GM19035 (cell line): Measurements from ENCODE around the gene DPP6.
"Not testable (repeated sequence)": the region's sequence is repeated elsewhere in the genome, so short reads cannot be mapped to it uniquely, and the experiment has no call there.

ENCODE experiments used
- ATAC-seq: cut with Tn5 transposase; IDR thresholded peaks from one replicate; pipeline ENCODE4 v1.9.1; 2021; ENCODE audit not compliant: unreplicated experiment

Gene DPP6

DNA sequence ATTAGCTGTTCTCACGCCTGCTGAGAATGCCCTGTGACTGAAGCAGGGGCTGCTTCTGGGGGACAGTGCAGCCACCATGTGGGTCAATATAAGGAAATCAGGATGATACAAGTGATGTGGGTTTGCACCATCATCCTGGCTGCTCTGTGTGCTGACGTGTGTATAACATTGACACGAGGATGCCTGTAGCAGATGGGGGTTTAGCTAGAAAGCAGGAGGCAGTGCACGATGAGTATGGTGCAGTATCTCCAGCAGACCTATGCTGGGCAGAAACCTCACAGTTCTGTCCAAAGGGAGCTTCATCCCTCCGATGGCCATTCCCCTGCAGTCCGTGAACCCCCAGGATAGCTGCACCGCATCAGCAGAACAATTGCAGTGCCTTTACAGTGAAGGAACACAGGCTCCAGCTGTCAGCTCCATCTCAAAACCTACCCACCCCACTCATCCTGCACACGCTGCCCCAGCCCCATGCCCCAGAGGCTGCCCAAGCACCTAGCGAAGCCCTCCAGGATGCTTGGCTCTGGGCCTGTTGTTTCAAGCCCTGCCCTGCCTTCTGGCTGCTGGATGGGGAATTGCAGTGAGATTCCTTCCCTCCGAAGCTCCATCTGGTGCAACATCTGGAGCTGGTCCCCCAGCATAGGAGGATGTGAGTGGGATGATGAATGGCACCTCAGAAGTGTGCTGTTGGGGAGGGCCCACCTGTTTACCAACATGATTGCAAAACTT, 96.8 kb downstream of the DPP6 start:
- not testable (repeated sequence) for ATAC-seq

DNA sequence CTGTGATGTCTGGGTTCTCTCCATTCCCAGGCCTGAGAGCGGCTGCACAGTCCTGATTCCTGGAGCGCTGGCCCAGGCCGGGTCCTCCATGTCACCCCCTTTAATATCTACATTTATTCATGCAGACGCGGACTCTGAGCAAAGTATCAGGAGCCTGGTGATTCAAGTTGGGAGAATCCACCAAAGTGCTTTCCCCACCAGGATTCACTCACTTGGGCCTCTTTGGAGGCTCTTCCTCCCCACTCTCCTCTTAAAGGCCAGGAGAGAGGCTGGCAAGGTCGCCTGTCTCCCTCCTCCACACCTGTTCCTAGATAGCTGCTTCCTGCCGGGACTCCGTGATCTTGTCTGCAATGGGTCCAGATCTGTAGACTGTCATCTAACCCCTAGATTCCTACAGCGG, 98.5 kb downstream of the DPP6 start:
- not testable (repeated sequence) for ATAC-seq

DNA sequence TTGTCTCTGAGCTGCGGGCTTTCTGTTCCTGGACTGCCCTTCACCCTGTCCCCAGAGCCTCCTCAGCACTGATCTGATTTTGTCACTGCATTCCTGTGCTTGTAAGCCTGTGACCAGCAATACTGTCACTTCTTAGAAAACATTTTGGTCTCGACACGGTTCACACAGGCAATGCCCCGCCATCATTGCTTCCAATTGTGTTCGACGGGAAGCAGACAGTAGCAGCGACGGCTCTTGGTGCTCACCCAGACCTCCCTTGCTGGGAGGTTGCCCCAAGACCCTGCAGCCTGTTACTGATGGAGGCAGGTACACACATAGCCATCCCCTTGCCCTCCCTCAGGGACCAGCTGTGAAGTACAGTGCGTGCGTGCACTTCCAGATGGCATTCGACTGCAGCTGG, 99.1 kb downstream of the DPP6 start:
- ATAC-seq, result not testable (repeated sequence)

DNA sequence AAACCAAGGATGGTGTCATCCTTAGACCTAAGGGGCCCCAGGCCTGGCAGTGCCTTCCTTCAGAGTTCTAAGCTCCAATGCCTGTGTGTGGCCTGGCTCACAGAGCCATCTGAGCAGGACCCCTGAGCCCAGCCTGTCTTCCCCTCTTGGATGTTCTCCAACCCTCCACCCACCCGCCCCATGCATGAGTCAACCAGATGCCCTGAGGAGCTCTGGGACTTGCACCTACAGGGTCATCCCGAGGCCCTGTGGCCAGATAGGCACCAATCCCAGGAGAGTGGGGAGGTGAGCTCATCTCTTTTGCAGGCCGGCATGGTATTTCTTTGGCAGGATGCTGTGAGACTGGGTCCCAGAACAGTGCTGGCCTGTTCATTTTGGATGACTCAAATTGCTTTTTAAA, 103.7 kb downstream of the DPP6 start:
- ATAC-seq, result not testable (repeated sequence)

DNA sequence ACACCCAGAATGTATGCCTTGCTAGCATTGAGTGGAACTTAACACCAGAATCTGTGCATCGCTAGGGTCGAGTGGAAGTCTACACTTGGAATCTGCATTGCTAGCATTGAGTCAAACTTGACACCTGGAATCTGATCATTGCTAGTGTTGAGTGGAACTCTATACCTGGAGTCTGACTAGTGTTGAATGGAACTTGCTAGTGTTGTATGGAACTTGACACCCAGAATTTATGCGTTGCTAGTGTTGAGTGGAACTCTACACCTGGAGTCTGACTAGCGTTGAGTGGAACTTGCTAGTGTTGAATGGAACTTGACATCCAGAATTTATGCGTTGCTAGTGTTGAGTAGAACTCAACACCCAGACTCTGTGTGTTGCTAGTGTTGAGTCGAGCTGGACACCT, 110.7 kb downstream of the DPP6 start:
- ATAC-seq, result not testable (repeated sequence)

DNA sequence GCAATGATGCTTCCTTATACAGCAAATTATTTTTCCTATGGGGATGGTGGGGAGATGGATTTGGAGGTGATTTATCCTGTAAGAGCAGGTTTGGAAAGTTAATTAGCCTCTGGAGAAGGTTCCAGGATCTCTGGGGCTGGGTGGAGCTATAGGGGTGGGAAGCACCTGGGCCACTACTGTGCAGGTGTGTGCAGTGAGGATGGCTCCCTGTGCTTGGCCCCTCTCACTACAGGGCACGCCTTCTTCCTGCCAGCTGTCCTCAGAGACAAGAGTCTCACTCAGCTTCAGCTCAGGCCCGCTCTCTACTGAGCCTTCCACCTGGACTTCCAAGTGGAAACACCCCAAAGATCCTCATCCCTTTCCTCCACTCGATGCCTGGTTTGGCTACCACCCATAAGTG, 111.4 kb downstream of the DPP6 start:
- not testable (repeated sequence) for ATAC-seq

DNA sequence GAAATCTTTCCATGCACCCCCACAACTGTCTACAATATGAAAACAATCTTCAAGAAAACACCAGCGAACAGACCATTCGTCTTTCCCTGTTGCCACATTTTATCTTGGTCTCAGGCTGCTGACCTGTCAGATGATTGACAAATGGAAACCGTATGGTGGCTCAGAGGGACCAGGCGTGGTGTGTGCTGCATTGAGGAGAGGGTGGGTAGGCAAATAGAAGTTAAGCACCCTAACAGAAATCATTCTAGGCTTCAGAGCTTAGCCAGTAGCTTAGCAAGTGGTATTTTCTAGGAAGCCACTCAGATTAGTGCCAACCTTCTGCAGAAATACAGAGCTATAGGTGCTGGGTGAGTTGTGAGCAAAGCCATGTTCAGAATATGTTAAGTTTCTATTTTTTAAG, 114.9 kb downstream of the DPP6 start:
- no peak for ATAC-seq

DNA sequence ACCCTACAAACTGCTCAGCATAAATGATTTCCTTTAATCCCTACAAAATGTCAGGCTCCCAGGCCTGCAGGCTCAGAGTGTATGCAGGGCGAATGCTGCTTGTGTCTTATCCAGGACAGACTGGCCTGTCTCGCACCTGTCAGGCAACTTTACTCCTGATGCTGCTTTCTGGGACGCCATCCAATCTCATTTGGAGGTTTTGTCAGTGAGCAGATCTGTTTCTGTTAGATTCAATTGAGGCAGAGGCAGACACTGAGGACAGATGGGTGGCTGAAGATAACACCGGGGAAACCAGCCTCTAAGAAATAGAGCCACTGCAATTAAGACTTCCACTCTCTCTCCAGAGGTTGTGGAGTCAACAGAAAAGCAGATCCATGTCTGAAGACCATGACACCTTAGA, 115.6 kb downstream of the DPP6 start:
- no peak for ATAC-seq

DNA sequence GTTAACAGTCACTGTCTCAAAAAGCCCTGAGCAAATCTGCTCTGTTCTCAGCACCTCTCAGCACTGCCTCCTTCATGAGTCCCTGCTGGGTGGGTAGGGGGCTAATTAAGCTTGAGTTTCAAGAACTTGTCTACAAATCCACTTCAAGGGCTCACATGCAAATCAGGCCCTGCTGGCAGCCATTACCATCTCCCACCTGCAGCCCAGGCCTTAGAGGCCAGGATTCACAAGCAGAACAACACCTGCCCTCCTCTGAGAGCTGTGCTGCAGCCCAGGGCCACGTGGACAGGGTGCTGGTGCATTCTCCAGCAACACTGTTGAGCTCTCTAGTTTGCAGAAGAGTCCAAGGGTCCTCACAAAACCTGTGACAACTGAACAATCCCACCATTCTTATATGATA, 119.2 kb downstream of the DPP6 start:
- ATAC-seq, result no peak

DNA sequence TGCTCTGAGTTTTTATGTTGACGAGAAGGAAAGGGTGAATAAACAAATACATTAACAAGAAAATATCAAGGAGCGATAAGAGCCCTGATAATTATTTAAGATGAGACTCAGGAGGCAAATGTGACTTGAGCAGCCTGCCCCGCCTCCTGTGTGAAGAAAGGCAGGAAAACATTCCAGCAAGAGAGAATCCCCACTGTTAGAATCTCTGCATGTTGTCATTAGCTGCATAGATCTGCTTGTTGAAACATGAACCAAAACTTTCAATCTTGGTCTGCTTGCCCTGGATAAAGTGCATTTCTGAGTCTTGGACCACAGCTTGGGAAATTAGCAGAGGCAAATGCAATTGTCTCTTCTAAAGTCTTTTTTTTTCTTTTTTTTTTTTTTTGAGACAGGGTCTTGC, 120.0 kb downstream of the DPP6 start:
- no peak for ATAC-seq

DNA sequence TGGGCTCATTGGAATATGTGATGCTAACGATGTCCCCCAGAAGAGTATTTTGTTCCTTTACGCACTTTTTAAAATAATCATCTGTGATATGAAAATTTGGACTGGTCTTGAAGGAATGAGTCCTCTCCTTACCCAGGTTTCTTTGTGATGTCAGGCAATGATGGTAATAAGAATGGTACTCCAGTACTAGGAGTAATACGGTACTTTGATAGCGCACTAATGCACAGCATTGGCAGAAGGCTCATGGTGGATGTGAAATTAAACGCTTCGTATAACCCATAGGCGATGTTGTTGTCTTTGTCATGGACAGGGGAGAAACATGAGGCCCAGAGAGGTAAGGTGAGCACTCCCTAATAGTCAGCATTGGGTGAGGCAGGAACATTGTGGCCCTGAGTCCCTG, 125.4 kb downstream of the DPP6 start:
- ATAC-seq, result no peak

DNA sequence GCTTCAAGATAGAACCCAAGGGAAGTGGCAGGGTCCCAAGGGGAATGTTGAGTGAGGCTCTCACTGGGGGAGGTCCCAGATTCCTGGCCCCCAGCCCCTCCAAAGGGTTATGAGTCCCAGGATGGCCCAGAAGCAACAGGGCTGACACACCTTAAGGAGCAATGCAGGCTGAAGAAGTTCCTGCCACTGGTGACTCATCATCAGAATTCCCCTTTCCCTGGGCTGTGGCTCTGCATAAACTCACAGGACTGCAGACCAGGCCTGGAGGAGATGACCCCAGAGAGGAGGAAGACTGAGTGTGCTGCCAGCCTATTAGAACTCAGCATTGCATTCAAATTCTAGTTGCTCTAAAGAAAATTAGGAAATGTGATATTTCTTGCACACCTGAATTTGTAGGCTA, 126.7 kb downstream of the DPP6 start:
- ATAC-seq, result no peak

DNA sequence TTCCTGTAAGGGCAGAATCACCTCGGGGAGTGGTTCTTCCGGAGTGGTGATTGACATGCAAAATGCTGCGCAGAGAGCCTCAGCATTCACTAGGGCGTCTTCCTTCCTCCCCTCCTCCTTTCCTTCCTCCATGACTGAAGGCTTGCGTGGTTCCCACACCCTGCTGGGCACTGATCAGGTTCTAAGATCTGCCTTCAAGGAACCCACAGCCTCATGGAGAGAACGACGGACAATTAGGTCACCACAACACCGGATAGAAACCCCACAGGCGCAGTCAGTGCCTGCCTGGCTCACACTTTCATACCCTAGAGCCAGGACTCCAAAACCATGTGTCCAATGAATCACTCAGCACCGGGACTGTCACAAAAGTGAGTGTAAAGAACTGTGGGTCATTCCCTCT, 131.3 kb downstream of the DPP6 start:
- ATAC-seq, result no peak

DNA sequence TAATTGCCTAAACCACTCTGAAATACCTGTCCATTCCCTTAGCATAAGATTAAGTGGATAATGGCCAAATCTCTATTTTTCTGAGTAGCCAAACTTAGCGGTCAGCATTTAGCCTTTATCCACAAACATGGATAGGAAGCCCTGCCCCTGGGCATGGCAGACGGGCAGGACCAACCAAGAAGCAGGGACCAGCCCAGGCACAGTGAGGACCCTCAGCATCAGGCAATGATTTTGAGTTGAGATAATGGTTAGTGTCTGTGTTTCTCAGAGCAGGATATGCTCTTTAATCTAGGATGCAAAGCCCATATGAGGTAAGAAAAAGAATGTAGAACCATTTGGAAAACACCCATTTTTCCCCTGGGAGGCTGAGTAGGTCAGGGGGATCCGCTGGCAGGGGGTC, 131.7 kb downstream of the DPP6 start:
- ATAC-seq, result no peak

DNA sequence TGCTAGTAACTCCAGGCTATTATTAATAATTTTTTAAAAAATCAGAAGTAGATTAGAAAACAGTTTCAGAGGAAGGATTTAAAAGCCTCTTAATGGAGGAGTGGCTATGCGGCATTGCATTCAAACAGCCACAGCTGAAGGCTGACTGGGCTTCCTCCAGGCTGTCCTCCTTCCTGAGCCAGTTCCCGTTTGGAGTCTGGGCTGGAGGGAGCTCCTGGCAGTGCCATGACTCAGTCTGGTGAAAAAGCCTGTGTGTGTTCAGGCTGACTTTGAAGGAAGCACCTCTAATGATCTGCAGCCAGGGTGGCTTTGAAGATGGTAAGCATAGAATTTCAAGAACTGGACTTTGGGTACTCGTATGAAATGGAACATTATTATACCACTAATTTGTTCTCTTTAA, 134.6 kb downstream of the DPP6 start:
- ATAC-seq, result no peak

DNA sequence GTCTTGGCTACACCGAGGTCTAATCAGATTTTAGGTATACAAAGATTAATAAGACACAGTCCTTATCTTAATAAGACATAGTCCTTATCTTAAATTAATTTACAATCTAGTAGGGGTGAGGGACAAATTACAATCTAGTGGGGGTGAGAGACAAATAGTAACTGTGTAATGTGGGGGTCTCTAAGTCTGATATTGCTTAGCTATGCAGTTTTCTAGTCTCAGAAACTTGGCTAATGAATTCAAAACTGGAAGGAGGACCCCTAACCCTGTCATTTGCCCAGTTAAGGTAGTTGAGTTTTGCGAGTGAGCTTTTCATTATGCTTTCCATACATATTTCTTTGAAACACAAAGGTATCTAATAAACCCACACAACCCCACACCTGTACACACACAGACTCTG, 136.1 kb downstream of the DPP6 start:
- ATAC-seq, result no peak

DNA sequence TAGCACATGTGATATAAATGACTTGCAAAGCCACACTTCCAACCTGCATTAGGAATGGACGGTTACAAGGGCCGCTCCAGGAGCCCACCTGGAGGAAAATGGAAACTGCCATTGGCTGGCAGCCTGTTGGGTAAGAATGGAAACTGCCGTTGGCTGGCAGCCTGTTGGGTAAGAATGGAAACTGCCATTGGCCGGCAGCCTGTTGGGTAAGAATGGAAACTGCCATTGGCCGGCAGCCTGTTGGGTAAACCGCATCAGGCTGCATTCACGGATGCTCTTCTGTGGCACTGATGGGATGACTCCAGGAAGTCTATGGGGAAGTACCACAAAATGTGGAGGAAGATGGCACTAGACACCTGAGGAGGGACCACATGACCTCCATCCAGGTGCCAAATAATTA, 143.1 kb downstream of the DPP6 start:
- ATAC-seq, result no peak

DNA sequence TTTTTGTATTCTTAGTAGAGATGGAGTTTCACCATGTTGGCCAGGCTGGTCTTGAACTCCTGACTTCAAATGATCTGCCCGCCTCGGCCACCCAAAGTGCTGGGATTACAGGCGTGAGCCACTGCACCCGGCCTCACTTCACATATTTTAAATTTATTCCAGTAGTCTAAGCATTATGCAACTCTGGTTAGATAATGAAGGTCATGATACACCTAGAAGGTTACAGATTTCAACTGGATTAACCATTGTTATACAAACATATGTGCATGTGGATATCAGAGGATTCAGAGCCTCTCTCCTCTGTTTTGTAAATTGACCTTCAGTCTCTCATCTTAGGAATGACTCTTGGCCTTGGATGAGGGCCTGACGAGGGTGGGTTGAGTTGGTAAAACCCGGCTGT, 146.3 kb downstream of the DPP6 start:
- ATAC-seq, result no peak

DNA sequence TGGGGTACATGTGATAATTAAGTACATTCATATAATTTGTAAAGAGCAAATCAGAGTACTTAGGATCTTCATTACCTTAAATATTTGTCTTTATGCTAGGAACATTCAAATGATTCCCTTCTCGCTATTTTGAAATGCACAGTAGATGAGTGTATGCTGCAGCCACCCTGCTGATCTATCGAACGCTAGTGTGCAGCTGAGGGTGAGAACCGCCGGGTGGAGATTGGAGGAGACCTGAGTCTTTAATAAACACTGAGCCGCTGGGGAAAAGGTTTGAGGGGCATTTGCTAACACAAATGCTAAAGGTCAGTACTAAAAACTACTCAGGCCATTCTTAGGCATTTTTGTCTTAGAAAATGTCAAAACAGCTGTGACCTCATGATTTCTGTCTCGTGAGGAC, 148.0 kb downstream of the DPP6 start:
- ATAC-seq, result no peak

DNA sequence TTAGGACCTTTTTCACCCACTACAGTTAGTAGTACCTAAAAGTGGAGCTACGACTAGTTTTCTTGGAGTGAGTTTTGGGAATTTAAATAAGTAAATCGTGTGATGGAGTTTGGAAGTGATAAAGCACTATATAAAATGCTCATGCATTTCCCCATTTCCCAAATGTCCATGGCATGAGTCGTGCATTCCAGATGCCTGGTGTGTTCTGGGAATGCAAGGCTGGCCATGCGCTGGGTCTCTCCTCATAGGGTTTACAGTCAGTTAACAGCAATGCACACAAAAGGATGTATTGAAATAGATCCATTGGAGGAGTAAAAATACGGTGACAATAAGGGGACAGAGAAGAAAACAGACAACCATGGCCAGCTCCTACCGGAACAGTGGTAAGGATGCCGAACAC, 149.8 kb downstream of the DPP6 start:
- no peak for ATAC-seq

DNA sequence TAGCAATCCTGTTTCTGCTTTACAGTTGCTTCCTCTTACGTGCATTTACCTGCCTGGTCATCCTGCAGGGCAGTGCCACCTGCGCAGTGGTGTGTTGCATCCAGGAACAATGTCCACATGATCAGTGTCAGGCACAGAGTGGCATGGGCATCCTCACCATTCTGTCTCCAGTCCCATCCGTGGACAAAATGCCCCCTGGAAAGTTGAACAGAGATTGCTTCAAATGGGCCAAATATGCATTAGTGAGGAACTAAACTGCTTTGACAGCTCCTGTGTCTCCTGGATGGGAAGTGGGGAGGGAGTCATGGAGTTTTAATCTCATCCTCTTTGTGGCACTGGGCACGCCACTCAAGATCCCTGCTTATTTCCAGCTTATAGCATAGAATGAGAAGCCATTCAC, 151.8 kb downstream of the DPP6 start:
- ATAC-seq, result no peak

DNA sequence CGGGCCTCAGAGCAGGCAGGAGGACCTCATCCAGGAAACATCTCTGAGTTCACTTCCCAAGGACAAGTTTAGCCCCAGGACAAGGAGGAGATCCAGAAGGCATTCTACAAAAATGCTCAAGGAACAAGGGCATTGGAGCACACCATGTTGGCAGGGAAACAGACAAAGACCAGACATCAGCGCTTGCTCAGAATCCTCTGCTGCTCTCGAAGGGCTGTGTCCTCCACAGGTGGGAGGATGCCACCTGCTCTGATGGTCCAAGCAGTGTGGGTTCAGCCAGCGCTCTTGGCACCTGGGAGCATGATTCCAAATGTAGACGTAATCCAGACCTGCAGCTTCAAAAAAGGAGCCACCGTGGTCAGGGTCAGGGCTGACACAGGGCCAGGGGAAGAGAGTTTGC, 160.7 kb downstream of the DPP6 start:
- ATAC-seq, result no peak

DNA sequence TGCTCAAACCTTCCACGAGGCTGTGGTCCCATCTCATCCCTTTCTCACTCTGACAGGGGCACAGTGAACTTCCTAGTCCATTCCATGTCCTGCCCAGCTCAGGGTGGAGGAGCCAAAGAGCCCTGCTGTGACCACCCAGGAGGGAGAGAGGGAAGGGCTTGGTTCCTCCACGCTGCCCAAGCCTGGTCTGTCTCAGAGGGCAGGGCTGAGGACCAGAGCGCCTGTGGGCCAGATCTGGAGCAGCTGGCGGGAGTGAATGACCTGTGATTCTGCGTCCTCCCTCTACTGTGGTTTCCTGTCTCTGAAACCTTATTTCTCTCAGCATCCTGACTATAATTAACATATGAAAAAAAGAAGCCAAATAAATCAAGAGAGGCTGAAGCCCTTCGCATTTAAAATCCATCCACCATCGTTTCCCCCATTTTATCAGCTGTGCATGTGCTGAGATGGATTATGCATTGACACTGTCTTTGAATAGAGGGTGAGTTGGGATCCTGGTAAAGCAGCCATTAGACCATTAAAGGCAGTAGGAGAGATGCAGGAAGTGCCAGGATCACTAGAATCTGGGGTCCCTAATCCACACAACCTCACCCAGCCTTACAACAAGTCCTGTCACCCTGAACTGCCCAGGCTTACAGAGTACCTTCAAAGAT, 165.6 kb downstream of the DPP6 start:
- ATAC-seq, result no peak
